GM11168 (cell line): ENCODE measurements around the gene HOXB9.

ENCODE experiments used
- in situ Hi-C: fragments of 300-500 bp; cut with MboI; formaldehyde crosslinking; loops from one replicate; pipeline ENCODE4 v1.12.0; 2022; ENCODE audit warnings: low sequenced_read_pairs; ENCODE audit not compliant: unreplicated experiment

The HOXB9 gene

DNA sequence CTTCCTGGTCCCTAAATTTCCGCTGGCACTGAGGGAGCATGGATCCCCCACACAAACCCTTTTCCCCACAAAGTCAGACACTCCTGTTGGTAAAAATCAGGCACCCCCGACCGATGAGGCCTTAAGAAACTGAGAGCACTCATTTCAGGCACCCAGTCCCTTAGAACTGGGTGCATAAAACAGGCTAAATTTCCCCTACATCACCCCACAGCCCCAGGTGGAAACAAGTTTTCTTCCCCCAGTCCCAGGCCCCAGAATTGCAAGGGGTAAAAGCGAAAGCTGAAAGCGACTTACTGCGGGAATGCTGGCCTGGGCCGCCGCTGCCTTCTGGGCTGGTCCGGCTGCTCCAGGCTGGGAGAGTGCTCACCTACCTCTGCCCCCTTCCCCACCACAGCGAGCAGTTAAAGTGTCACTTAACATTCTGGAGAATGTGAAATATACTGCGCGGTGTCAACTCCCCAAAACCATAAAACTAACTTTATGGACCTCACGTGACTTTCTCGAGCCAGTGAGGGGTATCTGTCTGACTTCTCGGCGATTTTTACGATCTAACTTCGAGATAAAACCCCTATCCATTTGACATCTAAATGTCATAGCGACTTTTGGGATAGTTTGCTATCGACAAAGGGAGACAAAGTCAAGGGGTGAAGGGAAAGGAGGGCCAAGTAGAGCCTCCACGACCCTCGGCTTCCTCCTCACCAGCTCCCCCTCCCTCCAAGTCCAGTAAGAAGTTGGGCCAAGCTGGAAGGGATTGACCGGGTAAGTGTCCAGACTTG lies 36.1 kb downstream of the HOXB9 start, which contains the start of gene HOXB3:
TSS of gene HOXB3 (minus strand) at position 411 of the 776 bp plus-strand sequence. CDS start 37,767 bp downstream, outside the sequence.
- in situ Hi-C loops = no loop called here

DNA sequence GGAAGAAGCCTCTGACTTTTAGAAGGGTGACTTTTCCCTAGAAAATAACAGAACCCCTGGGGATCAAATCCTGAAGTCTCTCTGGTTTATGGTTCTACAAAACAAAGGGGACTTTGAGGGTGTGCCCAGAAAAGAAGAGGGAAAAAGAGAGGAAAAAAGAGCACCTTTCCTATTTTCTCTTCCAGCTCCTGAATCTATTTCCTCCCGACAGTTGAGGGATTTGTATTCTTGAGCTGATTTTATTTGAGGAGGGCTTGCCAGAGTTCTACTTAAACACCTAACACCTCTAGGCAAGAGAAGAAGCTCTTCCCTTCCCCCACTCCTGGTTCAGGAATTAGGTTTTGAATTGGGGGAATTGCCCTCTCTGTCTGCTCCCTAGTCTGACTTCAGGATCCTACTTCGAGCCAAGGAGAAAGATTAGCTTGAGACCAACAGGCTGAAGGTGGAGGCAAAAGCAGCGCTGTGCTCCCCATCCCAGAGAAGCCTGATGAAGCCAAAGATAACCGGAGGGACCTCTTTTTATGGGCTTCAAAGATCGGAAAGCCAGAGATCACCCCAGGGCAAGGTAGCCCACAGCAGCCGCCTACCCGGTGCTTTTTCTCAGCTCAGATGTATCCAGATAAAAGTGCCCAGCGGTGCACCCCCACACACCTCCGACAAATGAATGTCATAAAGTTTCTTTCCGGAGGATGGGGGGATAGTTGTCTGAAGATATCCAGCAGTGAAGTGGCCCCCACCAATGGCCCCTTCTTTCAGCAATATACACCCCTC lies 36.9 kb downstream of the HOXB9 start:
- in situ Hi-C loops = no loop called here

DNA sequence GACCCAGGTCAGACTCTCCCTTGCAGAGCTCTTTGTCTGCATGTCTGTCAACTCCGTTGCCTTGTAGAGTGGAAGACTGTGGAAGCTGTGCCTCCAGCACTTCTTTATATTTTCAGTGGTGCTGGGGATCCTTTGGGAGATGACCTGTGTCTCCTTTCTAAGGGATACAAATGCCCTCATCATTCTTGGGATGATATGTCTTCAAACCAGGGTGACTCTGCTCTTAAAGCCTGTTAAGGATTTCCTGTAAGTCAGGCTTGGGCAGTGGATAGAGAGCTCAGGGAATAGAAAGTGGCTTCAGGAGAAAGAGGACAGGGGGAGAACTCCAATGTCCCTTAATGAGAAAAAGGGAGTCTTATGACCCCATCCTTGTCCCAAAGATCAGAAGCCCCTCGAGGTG lies 37.6 kb downstream of the HOXB9 start:
- in situ Hi-C loops = no loop called here

DNA sequence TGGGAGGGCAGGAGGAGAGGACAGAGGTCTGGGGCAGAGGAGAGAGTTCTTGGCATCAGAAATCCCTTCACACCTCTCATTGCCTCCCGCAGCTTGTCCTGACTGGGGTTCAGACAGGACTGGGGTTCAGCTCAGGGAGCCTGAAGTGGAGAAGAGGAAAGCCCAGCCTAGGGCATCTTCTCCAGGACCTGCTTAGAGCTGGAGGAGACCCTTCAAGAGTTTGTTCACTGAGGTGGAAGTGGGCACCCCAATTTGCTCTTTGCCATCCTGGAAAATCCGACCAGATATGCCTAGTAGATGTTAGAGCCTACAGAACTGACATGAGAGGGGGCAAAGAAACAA lies 38.1 kb downstream of the HOXB9 start:
- in situ Hi-C loops = no loop called here

GRCh38 chr17:48587276-48588073 lies 38.7 kb downstream of the HOXB9 start:
- in situ Hi-C loops = no loop called here

GRCh38 chr17:48586355-48587258 lies 39.6 kb downstream of the HOXB9 start:
- in situ Hi-C loops = no loop called here

DNA sequence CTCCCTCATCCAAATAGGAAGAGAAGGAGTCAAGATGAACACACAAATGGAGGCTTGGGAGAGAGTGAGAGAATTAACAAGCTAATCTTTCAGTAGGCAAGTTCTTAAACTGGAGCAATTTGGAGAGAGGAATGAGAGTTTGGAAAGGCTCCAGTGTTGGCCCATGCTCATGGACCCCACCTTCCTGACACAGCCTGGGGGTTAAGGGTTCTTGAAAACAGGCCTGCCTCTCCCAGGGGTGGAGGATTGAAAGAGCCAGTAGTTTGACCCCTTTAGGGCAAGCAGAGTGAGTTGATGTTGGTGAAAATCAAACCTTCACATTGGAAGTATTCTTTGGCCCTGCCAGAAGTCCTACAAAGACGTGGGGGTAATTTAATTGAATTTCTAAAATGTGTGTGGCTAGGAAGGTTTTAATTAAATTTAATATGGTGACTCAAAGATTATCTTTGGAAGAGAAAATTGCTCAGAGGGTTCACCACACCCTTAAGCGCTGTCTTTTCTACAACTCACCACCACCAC lies 41.9 kb downstream of the HOXB9 start:
- in situ Hi-C loops = no loop called here

- in situ Hi-C loops = no loop called here
Measured at GRCh38 chr17:48583708-48584222, 42.4 kb downstream of the HOXB9 start.

- in situ Hi-C loops = no loop called here
Measured at GRCh38 chr17:48582750-48583069, 43.4 kb downstream of the HOXB9 start.

- in situ Hi-C loops = no loop called here
Measured at GRCh38 chr17:48579760-48580554, 46.2 kb downstream of the HOXB9 start.

DNA sequence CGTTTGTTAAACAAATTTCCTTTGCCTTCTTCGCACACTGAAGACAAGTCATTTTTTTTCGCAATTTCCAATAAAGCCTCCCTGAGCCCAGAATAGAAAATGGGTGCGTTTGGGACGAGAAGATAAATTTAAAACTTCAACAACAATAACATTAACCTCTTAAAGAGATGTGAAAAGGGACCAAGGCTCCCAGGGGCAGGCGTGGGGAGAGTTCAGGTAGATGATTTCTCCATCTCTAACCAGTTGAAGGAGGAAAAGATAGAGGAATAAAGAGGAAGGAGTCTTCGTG lies 46.7 kb downstream of the HOXB9 start:
- in situ Hi-C loops = no loop called here

DNA sequence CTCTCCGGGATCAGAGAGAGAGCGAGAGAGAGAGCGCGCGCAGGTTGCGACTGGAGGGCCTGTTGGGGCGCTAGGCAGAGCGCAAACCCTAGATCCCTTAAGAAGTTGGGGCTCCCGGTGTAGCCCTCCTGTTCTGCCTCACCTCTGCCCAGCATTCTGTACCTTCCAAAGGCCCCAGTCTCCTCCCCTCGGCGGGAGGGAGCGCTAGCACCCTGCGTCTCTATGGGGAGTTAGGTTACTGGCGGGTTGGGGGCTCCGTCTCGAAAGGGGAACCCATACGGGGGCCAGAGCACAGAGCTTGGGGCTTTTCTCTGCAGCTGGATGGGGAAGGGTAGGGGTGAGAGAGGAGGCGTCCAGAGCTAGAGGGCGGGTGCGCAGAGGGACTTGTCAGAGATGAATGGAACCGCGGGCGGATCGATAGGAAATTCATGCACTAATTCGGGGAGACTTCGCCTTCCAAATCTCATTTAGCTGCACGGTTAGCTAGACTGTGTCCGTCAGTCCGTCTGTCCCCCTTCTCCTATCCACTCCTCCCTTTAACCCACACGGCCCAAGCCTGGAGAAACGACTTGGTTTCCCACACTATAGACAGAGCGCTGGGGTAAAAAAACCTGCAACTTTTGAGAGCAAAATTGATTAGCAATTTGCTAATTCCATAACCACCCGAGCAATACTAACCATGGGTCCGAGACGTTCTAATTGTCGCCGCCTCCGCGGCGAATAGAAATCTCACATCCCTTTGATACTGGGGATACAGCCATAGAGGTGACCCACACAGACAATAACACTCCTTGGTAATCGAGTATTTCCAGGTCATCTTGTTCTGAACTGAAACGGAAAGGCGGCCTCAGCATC lies 47.3 kb downstream of the HOXB9 start:
- in situ Hi-C loops = no loop called here

DNA sequence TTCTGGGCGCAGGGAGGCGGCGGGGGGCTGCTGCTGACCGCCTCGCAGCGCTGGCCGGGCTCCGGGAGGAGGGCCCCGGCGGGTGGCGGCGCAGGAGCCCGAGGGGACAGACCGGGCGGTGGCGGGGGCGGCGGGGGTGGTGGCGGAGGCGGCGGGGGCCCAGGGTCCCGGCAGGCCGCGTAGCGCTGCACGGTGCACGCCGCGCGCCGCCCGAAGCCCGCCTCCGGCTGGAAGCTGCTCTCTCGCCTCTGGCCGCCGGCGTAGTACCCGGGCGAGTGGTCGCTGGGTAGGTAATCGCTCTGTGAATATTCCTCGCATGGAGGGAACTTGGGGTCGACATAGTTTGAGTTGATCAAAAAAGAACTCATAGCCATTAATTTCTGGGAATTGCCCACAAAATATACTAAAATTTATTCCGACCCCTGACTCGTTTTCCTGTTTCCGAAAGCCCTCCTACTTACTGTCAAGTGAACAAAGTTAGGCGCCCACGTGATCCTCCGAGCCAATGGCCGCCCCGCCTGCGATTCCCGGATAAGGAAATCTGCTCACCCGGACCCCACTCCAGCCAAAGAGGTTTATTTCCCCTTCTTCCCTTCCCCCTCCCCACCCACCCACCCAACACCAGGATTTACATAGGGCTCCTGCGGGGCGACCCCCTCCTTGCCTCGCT lies 48.1 kb downstream of the HOXB9 start, which contains the start of gene HOXB4:
TSS of gene HOXB4 (minus strand) at position 405 of the 670 bp plus-strand sequence. CDS start at position 374, 31 bp downstream.
- in situ Hi-C loops = no loop called here

DNA sequence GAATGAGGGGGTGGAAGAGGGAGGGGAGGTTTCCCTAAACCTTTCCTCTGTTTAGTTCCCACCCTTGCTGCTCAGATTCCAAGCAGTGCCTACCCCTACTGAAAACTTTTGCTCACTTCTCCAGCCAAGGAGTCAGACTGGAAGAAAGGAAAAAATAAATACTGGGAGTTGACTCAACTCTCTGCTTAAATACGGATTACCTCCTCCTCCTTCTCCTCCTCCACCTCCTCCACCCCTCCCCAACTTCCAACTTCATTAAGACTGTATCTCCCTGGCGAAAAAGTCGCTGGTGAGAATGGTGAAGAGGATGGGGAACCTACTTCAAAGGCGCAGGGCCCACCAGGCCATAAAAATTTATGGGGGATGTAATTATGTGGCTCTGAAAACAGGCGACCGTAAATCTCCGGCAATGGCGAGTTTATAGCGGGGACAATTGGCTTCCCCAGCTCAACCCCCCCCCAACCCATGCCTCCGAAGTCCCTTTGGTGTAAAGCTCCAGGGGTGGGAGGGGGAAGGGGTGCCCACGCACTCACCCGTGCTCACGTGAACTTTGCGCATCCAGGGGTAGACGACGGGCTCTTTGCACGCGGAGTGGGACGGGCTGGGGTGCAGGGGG lies 48.7 kb downstream of the HOXB9 start:
- in situ Hi-C loops = no loop called here

DNA sequence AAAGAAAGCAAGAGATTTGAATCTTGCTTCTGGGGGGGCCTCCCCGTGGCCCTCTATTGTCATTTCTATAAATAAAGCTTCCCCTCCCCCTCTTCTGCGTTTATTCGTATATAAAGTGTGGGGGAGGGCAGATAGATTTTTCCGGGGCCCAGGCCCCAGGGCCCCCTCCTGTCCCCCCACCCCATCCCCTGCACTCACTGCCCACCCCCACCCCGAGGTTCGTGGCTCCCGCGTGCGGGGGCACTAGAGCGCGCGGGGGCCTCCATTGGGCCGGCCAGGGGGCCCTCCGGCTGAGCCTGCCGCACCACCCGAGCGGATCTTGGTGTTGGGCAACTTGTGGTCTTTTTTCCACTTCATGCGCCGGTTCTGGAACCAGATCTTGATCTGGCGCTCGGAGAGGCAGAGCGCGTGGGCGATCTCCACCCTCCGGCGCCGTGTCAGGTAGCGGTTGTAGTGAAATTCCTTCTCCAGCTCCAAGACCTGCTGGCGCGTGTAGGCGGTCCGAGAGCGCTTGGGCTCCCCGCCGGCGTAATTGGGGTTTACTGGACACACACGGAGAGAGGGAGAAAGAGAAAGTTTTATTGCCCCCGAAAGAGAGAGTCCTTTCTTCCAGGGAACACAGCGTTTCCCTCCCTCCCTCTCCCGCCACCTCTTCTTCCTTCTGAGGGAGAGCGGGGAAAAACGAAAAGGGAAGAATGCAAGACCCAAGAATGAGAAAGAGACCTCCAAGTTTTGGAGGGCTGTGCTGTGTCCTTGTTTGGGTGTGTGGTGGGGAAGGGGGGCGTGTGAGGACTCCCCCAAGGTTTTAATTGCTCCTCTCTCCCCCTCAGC lies 49.5 kb downstream of the HOXB9 start:
- in situ Hi-C loops = no loop called here
